Measurements from ENCODE around the gene GNAT2. TPM values are rescaled to one million over a fixed set of nuclear protein-coding genes. Genes with fewer than 3 reads are reported as not detected.

GNAT2 gene
- total RNA-seq, 2 experiments from 2014 or later: 0.26 to 0.64 TPM

DNA sequence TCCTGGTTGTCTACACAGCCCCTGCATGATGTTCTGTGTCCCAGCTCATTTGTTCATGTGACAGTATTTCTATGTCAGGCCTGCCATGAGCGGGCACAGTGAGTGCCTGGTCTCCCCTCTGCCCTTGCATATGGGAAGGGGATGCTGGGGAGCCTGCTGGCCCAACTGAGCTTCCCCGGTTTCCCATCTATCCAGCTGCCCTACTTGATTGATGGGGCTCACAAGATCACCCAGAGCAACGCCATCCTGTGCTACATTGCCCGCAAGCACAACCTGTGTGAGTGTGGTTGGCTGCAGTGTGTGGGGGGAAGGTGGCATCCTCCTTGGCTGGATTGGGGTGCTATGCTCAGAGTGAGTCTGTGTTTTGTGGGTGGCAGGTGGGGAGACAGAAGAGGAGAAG, 38.0 kb upstream of the GNAT2 start:
- ATAC-seq: no peak
- peaks cover 3% of the 10 kb centered on the region for H3K36me3 Mint-ChIP-seq (ENCODE audit: low read depth)
- intact Hi-C loops (cut with DNase I, micrococcal nuclease): loop anchor here (2.0 kb wide), 2 partner anchors 15 to 83 kb away; partner anchors contain the start of gene GSTM3 (in 1 of the 2)
- peak overlapping the region; percentile 48 for H3K4me3 Mint-ChIP-seq
- no peaks in the 10 kb centered on the region for H3K27me3 Mint-ChIP-seq
- CTCF ChIA-PET: interaction anchor here (0.9 to 4.6 kb wide), 4 partner anchors 11 to 167 kb away, joined by 3 to 47 read pairs (median 4); partner anchors contain the start of gene GSTM2
- POLR2A ChIA-PET: no interaction called here
- DNase-seq: no peak
- H3K4me1 Mint-ChIP-seq: peaks cover 12% of the 10 kb centered on the region
- no peak overlapping the region for H3K27ac Mint-ChIP-seq
- no peaks in the 10 kb centered on the region for H3K9me3 Mint-ChIP-seq (ENCODE audit: low read depth)

- H3K9me3 Mint-ChIP-seq (ENCODE audit: low read depth): no peaks in the 10 kb centered on the region
- ATAC-seq (peak; percentile 96), DNase-seq (peak; percentile 85)
- H3K4me3 Mint-ChIP-seq: peak within 1 kb of the TSS; percentile 93
- H3K27ac Mint-ChIP-seq: peak within 1 kb of the TSS; percentile 90
- intact Hi-C loops (cut with DNase I, micrococcal nuclease): loop anchor here (1.0 to 2.0 kb wide), 5 partner anchors 13 to 110 kb away; partner anchors contain the start of genes GSTM1 (in 1 of the 2) and GSTM3 (in 1 of the 2)
- peaks cover 3% of the 10 kb centered on the region for H3K36me3 Mint-ChIP-seq (ENCODE audit: low read depth)
- H3K27me3 Mint-ChIP-seq: peaks cover 3% of the 10 kb centered on the region
- POLR2A ChIA-PET: interaction anchor here (0.6 kb wide), 1 partner anchor 329 kb away, joined by 5 read pairs; the partner anchor contains the start of gene AHCYL1
- H3K4me1 Mint-ChIP-seq: peaks cover 12% of the 10 kb centered on the region
- CTCF ChIA-PET: interaction anchor here (0.6 to 4.6 kb wide), 12 partner anchors 13 to 329 kb away, joined by 3 to 47 read pairs (median 4); partner anchors contain the start of genes AHCYL1 and GSTM1
Measured at GRCh38 chr1:109655615-109656519, 36.5 kb upstream of the GNAT2 start, which contains the start of gene GSTM4. Gene GSTM4 (plus strand): TSS chr1:109656099. CDS start chr1:109656390, 291 bp downstream.

DNA sequence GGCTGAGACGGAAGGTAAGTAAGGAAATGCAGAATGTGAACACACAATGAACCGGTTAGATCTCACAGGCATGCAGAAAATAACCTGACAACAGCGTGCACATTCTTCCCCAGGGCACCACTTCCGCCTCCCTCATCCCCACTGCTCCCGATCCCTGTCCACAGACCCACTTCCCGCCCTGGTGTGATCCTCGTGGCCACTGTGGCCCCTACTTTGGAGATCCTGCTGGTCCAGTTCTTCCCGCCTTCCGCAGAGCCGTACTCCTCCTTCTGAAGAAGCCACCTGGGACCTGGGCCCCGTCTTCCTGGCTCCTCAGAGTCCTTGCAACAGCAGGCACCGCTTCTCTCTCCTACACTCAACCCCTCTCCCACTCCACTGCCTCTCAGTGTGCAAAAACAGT, 35.1 kb upstream of the GNAT2 start:
- CTCF ChIA-PET: interaction anchor here (0.6 to 4.6 kb wide), 8 partner anchors 11 to 372 kb away, joined by 3 to 47 read pairs (median 4); partner anchors contain the start of gene PSRC1
- H3K9me3 Mint-ChIP-seq (ENCODE audit: low read depth): no peaks in the 10 kb centered on the region
- H3K4me1 Mint-ChIP-seq: peaks cover 12% of the 10 kb centered on the region
- peaks cover 3% of the 10 kb centered on the region for H3K36me3 Mint-ChIP-seq (ENCODE audit: low read depth)
- intact Hi-C loops (cut with DNase I, micrococcal nuclease): no loop called here
- DNase-seq (no peak), ATAC-seq (no peak)
- no peak overlapping the region for H3K27ac Mint-ChIP-seq
- POLR2A ChIA-PET: no interaction called here
- peaks cover 3% of the 10 kb centered on the region for H3K27me3 Mint-ChIP-seq
- no peak overlapping the region for H3K4me3 Mint-ChIP-seq

- ATAC-seq (no peak), DNase-seq (no peak)
- no peak overlapping the region for H3K4me3 Mint-ChIP-seq
- H3K4me1 Mint-ChIP-seq: peaks cover 12% of the 10 kb centered on the region
- no peak overlapping the region for H3K27ac Mint-ChIP-seq
- intact Hi-C loops (cut with DNase I, micrococcal nuclease): no loop called here
- H3K36me3 Mint-ChIP-seq (ENCODE audit: low read depth): no peaks in the 10 kb centered on the region
- peaks cover 3% of the 10 kb centered on the region for H3K27me3 Mint-ChIP-seq
- no peaks in the 10 kb centered on the region for H3K9me3 Mint-ChIP-seq (ENCODE audit: low read depth)
- POLR2A ChIA-PET: no interaction called here
- CTCF ChIA-PET: interaction anchor here (1.1 to 5.7 kb wide), 6 partner anchors 9 to 329 kb away, joined by 3 to 141 read pairs (median 8); no protein-coding TSS in a partner anchor
Measured at GRCh38 chr1:109653306-109653705, 33.9 kb upstream of the GNAT2 start.

- ATAC-seq (no peak), DNase-seq (no peak)
- POLR2A ChIA-PET: interaction anchor here (0.7 kb wide), 1 partner anchor 142 kb away, joined by 6 read pairs; no protein-coding TSS in a partner anchor
- H3K4me3 Mint-ChIP-seq: no peak overlapping the region
- H3K27me3 Mint-ChIP-seq: peaks cover 3% of the 10 kb centered on the region
- no peak overlapping the region for H3K27ac Mint-ChIP-seq
- H3K36me3 Mint-ChIP-seq (ENCODE audit: low read depth): no peaks in the 10 kb centered on the region
- CTCF ChIA-PET: interaction anchor here (0.8 to 5.7 kb wide), 11 partner anchors 8 to 332 kb away, joined by 3 to 141 read pairs (median 8); partner anchors contain the start of genes AHCYL1 and GSTM1
- peaks cover 12% of the 10 kb centered on the region for H3K4me1 Mint-ChIP-seq
- intact Hi-C loops (cut with DNase I, micrococcal nuclease): no loop called here
- H3K9me3 Mint-ChIP-seq (ENCODE audit: low read depth): no peaks in the 10 kb centered on the region
Measured at GRCh38 chr1:109652402-109652801, 33.0 kb upstream of the GNAT2 start.

DNA sequence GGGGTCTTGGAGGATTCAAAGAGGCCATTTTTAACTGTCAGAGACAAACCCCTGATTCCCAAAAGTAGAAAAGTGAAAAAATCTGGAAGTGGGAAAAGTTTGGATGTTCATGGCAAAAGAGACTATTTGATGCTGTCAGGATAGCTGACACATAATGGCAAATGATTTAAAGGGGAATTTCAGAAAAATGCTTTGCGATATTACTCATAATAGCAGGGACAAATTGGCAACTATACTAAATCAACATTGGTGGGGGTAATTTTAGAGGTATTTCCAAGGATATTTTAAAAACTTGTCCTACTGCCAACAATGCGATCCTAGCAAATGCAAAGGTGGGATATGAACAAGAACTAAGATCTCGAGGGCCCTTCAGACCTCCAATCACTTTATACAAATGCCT, 31.2 kb upstream of the GNAT2 start:
- peaks cover 6% of the 10 kb centered on the region for H3K4me1 Mint-ChIP-seq
- intact Hi-C loops (cut with DNase I, micrococcal nuclease): no loop called here
- no peak overlapping the region for H3K27ac Mint-ChIP-seq
- DNase-seq (no peak), ATAC-seq (no peak)
- H3K9me3 Mint-ChIP-seq (ENCODE audit: low read depth): no peaks in the 10 kb centered on the region
- H3K27me3 Mint-ChIP-seq: peaks cover 3% of the 10 kb centered on the region
- POLR2A ChIA-PET: no interaction called here
- no peaks in the 10 kb centered on the region for H3K36me3 Mint-ChIP-seq (ENCODE audit: low read depth)
- CTCF ChIA-PET: interaction anchor here (0.7 to 5.7 kb wide), 20 partner anchors 9 to 333 kb away, joined by 3 to 141 read pairs (median 4); partner anchors contain the start of genes AHCYL1, AMIGO1, GNAI3 and GSTM1
- H3K4me3 Mint-ChIP-seq: no peak overlapping the region

- DNase-seq (no peak), ATAC-seq (no peak)
- no peaks in the 10 kb centered on the region for H3K9me3 Mint-ChIP-seq (ENCODE audit: low read depth)
- intact Hi-C loops (cut with DNase I, micrococcal nuclease): no loop called here
- ChIA-PET POLR2A (no interaction called here), CTCF (interaction anchor here (0.6 to 5.7 kb wide), 12 partner anchors 9 to 464 kb away, joined by 3 to 141 read pairs (median 8); partner anchors contain the start of genes AHCYL1, GNAI3 and GSTM1)
- peaks cover 3% of the 10 kb centered on the region for H3K27me3 Mint-ChIP-seq
- no peaks in the 10 kb centered on the region for H3K36me3 Mint-ChIP-seq (ENCODE audit: low read depth)
- no peaks in the 10 kb centered on the region for H3K4me1 Mint-ChIP-seq
- H3K27ac Mint-ChIP-seq: no peak overlapping the region
- H3K4me3 Mint-ChIP-seq: no peak overlapping the region
Measured at GRCh38 chr1:109649491-109649914, 30.1 kb upstream of the GNAT2 start.

GRCh38 chr1:109644670-109645069, 25.3 kb upstream of the GNAT2 start:
- H3K27me3 Mint-ChIP-seq: no peaks in the 10 kb centered on the region
- POLR2A ChIA-PET: no interaction called here
- intact Hi-C loops (cut with DNase I, micrococcal nuclease): no loop called here
- ATAC-seq: no peak
- H3K9me3 Mint-ChIP-seq (ENCODE audit: low read depth): no peaks in the 10 kb centered on the region
- H3K36me3 Mint-ChIP-seq (ENCODE audit: low read depth): no peaks in the 10 kb centered on the region
- no peak overlapping the region for H3K27ac Mint-ChIP-seq
- no peak for DNase-seq
- CTCF ChIA-PET: interaction anchor here (0.7 to 9.0 kb wide), 6 partner anchors 8 to 184 kb away, joined by 3 to 165 read pairs (median 3); no protein-coding TSS in a partner anchor
- peaks cover 10% of the 10 kb centered on the region for H3K4me1 Mint-ChIP-seq
- no peak overlapping the region for H3K4me3 Mint-ChIP-seq

GRCh38 chr1:109643385-109644230, 24.2 kb upstream of the GNAT2 start:
- POLR2A ChIA-PET: no interaction called here

GRCh38 chr1:109642626-109643025, 23.2 kb upstream of the GNAT2 start:
- H3K4me1 Mint-ChIP-seq: peaks cover 10% of the 10 kb centered on the region
- ATAC-seq (no peak), DNase-seq (no peak)
- no peaks in the 10 kb centered on the region for H3K27me3 Mint-ChIP-seq
- ChIA-PET POLR2A (no interaction called here), CTCF (interaction anchor here (0.8 to 9.0 kb wide), 11 partner anchors 8 to 368 kb away, joined by 3 to 165 read pairs (median 5); partner anchors contain the start of genes AHCYL1, GNAI3 and GSTM4)
- no peaks in the 10 kb centered on the region for H3K36me3 Mint-ChIP-seq (ENCODE audit: low read depth)
- no peaks in the 10 kb centered on the region for H3K9me3 Mint-ChIP-seq (ENCODE audit: low read depth)
- no peak overlapping the region for H3K4me3 Mint-ChIP-seq
- H3K27ac Mint-ChIP-seq: no peak overlapping the region
- intact Hi-C loops (cut with DNase I, micrococcal nuclease): loop anchor here (1.0 to 2.0 kb wide), 6 partner anchors 14 to 342 kb away; partner anchors contain the start of genes GSTM1 (in 2 of the 2), GSTM4 (in 2 of the 2) and AHCYL1 (in 1 of the 2)

More at GRCh38 chr1:109643385-109644230, 24.2 kb upstream of the GNAT2 start:
- CTCF ChIA-PET: interaction anchor here (0.7 to 9.0 kb wide), 17 partner anchors 7 to 367 kb away, joined by 3 to 165 read pairs (median 4); partner anchors contain the start of genes AHCYL1, GNAI3, GSTM1 and GSTM2
- Mint-ChIP-seq H3K36me3 (ENCODE audit: low read depth) (no peaks in the 10 kb centered on the region), H3K9me3 (ENCODE audit: low read depth) (no peaks in the 10 kb centered on the region), H3K27me3 (no peaks in the 10 kb centered on the region), H3K4me3 (no peak overlapping the region), H3K4me1 (peaks cover 10% of the 10 kb centered on the region), H3K27ac (no peak overlapping the region)
- ATAC-seq (peak; percentile 98), DNase-seq (peak; percentile 95)
- intact Hi-C loops (cut with DNase I, micrococcal nuclease): loop anchor here (1.0 to 2.0 kb wide), 6 partner anchors 13 to 341 kb away; partner anchors contain the start of genes GSTM1 (in 2 of the 2), GSTM4 (in 2 of the 2) and AHCYL1 (in 1 of the 2)

Measured in activated CD4-positive, alpha-beta T cell treated with anti-CD3 and anti-CD28 coated beads for 36 hours (primary cell).